GM12878 (cell line): ENCODE results near the gene ADK. TPM values are rescaled to one million over a fixed set of nuclear protein-coding genes. Genes with fewer than 3 reads are reported as not detected.

ENCODE experiments used
- ATAC-seq: fragments of 200-7000 bp; cut with Tn5 transposase; 3 replicates; pipeline ENCODE4 v1.9.1; 2020; ENCODE audit warnings: mild to moderate bottlenecking, moderate library complexity
- BruUV-seq: library from RNA; stranded (reverse); fragments of 400-500 nt; replicated peaks from 2 replicates; lab custom pipeline; 2021; lab: Mats Ljungman, UMichigan
- CTCF ChIA-PET: fragments of 300-600 bp; sonication (Branson Sonifier 250); formaldehyde crosslinking; extraction: SDS; loops from one replicate; lab custom pipeline; 2021; ENCODE audit warnings: inconsistent platforms; lab: Yijun Ruan, JAX
- POLR2A ChIA-PET: fragments of 350-600 bp; formaldehyde crosslinking; extraction: SDS; loops from one replicate; lab custom pipeline; 2021; ENCODE audit warnings: inconsistent platforms; lab: Charles Lee
- RAD21 ChIA-PET: fragments of 300-600 bp; sonication (Branson Sonifier 250); formaldehyde crosslinking; loops from one replicate; lab custom pipeline; 2023; ENCODE audit warnings: antibody characterized with exemption; ENCODE audit not compliant: unreplicated experiment; lab: Charles Lee
- SMC1A ChIA-PET: fragments of 300-600 bp; sonication (Branson Sonifier 250); formaldehyde crosslinking; loops from one replicate; lab custom pipeline; 2023; ENCODE audit not compliant: unreplicated experiment, uncharacterized antibody; lab: Charles Lee
- DNase-seq: peaks from one replicate; pipeline ENCODE4 v3.0.0-alpha.2; 2011; ENCODE audit warnings: low read depth, low spot score
- FAIRE-seq: peaks from 3 replicates; lab custom pipeline; 2011; peaks lifted over from hg19 to GRCh38; lab: Jason Lieb, UNC
- H2AFZ ChIP-seq: 2 replicates; pipeline ENCODE4 v1.6.0; 2011; ENCODE audit warnings: low read depth, low read length, control low read depth; ENCODE audit not compliant: control insufficient read depth
- H3K27ac ChIP-seq: 2 replicates; pipeline ENCODE4 v1.5.1; 2011; ENCODE audit warnings: control low read depth; ENCODE audit not compliant: control insufficient read depth, insufficient read depth
- H3K27me3 ChIP-seq, 2 experiments: replicated peaks in 1 of 2; 2 replicates each; pipeline versions ENCODE4 v1.6.0 to v1.6.1; 2011; ENCODE audit warnings: low read length in 1 of 2; ENCODE audit not compliant: control insufficient read depth in 2 of 2, insufficient read depth in 2 of 2
- H3K36me3 ChIP-seq, 2 experiments: 2 replicates each; pipeline ENCODE4 v1.5.1; 2011; ENCODE audit warnings: low read length in 1 of 2; ENCODE audit not compliant: control insufficient read depth in 2 of 2, insufficient read depth in 2 of 2
- H3K4me1 ChIP-seq: 2 replicates; pipeline ENCODE4 v1.6.1; 2011; ENCODE audit warnings: mild to moderate bottlenecking, low read length, moderate library complexity, mixed read lengths; ENCODE audit not compliant: control insufficient read depth, insufficient read depth
- H3K4me2 ChIP-seq: 2 replicates; pipeline ENCODE4 v1.6.0; 2011; ENCODE audit warnings: control low read depth; ENCODE audit not compliant: control insufficient read depth, insufficient read depth
- H3K4me3 ChIP-seq: fragments of 200-600 bp; sonication (generic); 2 replicates; pipeline ENCODE4 v1.5.1; 2016
- H3K79me2 ChIP-seq: 2 replicates; pipeline ENCODE4 v1.6.0; 2011; ENCODE audit warnings: low read length; ENCODE audit not compliant: control insufficient read depth, insufficient read depth
- H3K9ac ChIP-seq: 2 replicates; pipeline ENCODE4 v1.8.0; 2011; ENCODE audit warnings: low read length, control low read depth, mixed read lengths; ENCODE audit not compliant: control insufficient read depth, insufficient read depth
- H3K9me3 ChIP-seq: replicated peaks from 3 replicates; pipeline ENCODE4 v1.5.1; 2011; ENCODE audit warnings: mild to moderate bottlenecking, low read length; ENCODE audit not compliant: control insufficient read depth, insufficient read depth
- H4K20me1 ChIP-seq: 2 replicates; pipeline ENCODE4 v1.6.0; 2011; ENCODE audit not compliant: control insufficient read depth, insufficient read depth
- BCL11A ChIP-seq: IDR thresholded peaks from 2 replicates; pipeline ENCODE4 v1.6.1; 2011; ENCODE audit warnings: low read depth, low read length
- CBX3 ChIP-seq: fragments of 200-600 bp; sonication (generic); IDR thresholded peaks from 2 replicates; pipeline ENCODE4 v1.6.1; 2016; ENCODE audit warnings: low read depth, borderline replicate concordance
- HDGF ChIP-seq: fragments of 450-650 bp; IDR thresholded peaks from 2 replicates; pipeline ENCODE4 v1.6.1; 2016; ENCODE audit warnings: antibody characterized with exemption
- NFYA ChIP-seq: IDR thresholded peaks from 2 replicates; pipeline ENCODE4 v1.6.1; 2011; ENCODE audit warnings: low read depth, mild to moderate bottlenecking, low read length, improper control_type of control experiment, borderline replicate concordance
- NFYB ChIP-seq: IDR thresholded peaks from 2 replicates; pipeline ENCODE4 v1.6.1; 2011; ENCODE audit warnings: low read depth, mild to moderate bottlenecking, low read length, improper control_type of control experiment, moderate library complexity; ENCODE audit not compliant: insufficient read depth
- POLR2AphosphoS2 ChIP-seq: IDR thresholded peaks from 2 replicates; pipeline ENCODE4 v1.6.1; 2011; ENCODE audit warnings: low read depth, mild to moderate bottlenecking, low read length, improper control_type of control experiment, moderate library complexity
- RAD21 ChIP-seq: IDR thresholded peaks from 2 replicates; pipeline ENCODE4 v1.6.1; 2011; ENCODE audit warnings: mild to moderate bottlenecking, low read depth, low read length, moderate library complexity; ENCODE audit not compliant: insufficient read depth
- SMC3 ChIP-seq: IDR thresholded peaks from 2 replicates; pipeline ENCODE4 v1.6.1; 2011; ENCODE audit warnings: low read length, improper control_type of control experiment, borderline replicate concordance
- SREBF1 ChIP-seq: IDR thresholded peaks from 2 replicates; pipeline ENCODE4 v1.6.1; 2012; ENCODE audit warnings: mild to moderate bottlenecking, low read length
- ZBTB33 ChIP-seq: fragments of 450-650 bp; IDR thresholded peaks from 2 replicates; pipeline ENCODE4 v1.6.1; 2017; ENCODE audit warnings: mild to moderate bottlenecking
- ZBTB40 ChIP-seq: fragments of 450-650 bp; IDR thresholded peaks from 2 replicates; pipeline ENCODE4 v1.6.1; 2016; ENCODE audit warnings: mild to moderate bottlenecking, moderate library complexity, borderline replicate concordance
- ZNF592 ChIP-seq: fragments of 450-650 bp; IDR thresholded peaks from 2 replicates; pipeline ENCODE4 v1.6.1; 2017; ENCODE audit warnings: mild to moderate bottlenecking, moderate library complexity
- ZZZ3 ChIP-seq: IDR thresholded peaks from 2 replicates; pipeline ENCODE4 v1.6.1; 2011; ENCODE audit warnings: low read depth; ENCODE audit not compliant: control insufficient read depth, insufficient read length
- WGBS: methylation state at CpG from one replicate; pipeline ENCODE4 v1.1.6; 2016; ENCODE audit warnings: low lambda C conversion rate; ENCODE audit not compliant: insufficient replicate concordance, insufficient coverage; ENCODE audit errors: missing lambda C conversion rate; 5-methylcytosine and 5-hydroxymethylcytosine counted together
- in situ Hi-C: fragments of 300-500 bp; cut with MboI; formaldehyde crosslinking; loops from 9 replicates; pipeline ENCODE4 v1.14.3; 2018; ENCODE audit warnings: mixed read lengths
- intact Hi-C: fragments of 100-400 bp; cut with micrococcal nuclease; formaldehyde crosslinking; loops from one replicate; pipeline ENCODE4 v1.14.2; 2022; ENCODE audit not compliant: unreplicated experiment
- polyA plus RNA-seq, 11 experiments: library from polyadenylated mRNA; depleted of rRNA in 4 of 11; unstranded in 6 of 11; stranded (reverse) in 5 of 11; fragments of >200 nt; fragmentation: Nextera tagmentation in 4 of 11; fragmentation: Illumina TruSeq in 1 of 11; extraction: Ambion mirVana in 4 of 11; extraction: Trizol in 1 of 11; gene quantifications; 1 replicate in 1 of 11; 2 replicates in 10 of 11; pipeline versions ENCODE4 v1.2.1 to v1.2.3, GENCODE V29; 2011 to 2016; ENCODE audit warnings: inconsistent platforms in 2 of 11, missing spikeins in 2 of 11, low read depth in 1 of 11
- total RNA-seq, 4 experiments: library from RNA; depleted of rRNA in 3 of 4; stranded (reverse); fragments of >200 nt in 3 of 4; fragmentation: Illumina TruSeq in 1 of 4; extraction: Trizol in 1 of 4; gene quantifications; 2 replicates each; pipeline versions ENCODE4 v1.2.1 to v1.2.3, GENCODE V29; 2013 to 2021

Gene ADK
- total and polyA plus RNA-seq, 10 of the 15 experiments (the other 5 are each of a cell fraction or from before 2014, with no cell fraction given), result 42.0 to 151 (median 81.6) TPM

GRCh38 chr10:74244097-74244685 is 93.2 kb downstream of the ADK start:
- H3K4me3 ChIP-seq, result no peak overlapping the region
- no TSS peak for BruUV-seq
- ATAC-seq (no peak), FAIRE-seq (peak; percentile 52), DNase-seq (no peak)
- POLR2A ChIA-PET, result interaction anchor here (0.5 to 0.8 kb wide), 2 partner anchors 32 to 124 kb away, joined by 3 read pairs; no protein-coding TSS in a partner anchor
- H4K20me1 ChIP-seq, result no peaks in the 10 kb centered on the region
- no peak overlapping the region for H3K27ac ChIP-seq
- no peaks in the 10 kb centered on the region for H3K27me3 ChIP-seq
- 0% methylated on average over 3 of the region's 3 CpGs for WGBS
- SMC1A ChIA-PET, result interaction anchor here (0.6 to 3.7 kb wide), 29 partner anchors 8 to 991 kb away, joined by 3 to 21 read pairs (median 3); partner anchors contain the start of genes AP3M1 and COMTD1
- H3K4me1 ChIP-seq, result no peaks in the 10 kb centered on the region
- CTCF ChIA-PET, result interaction anchor here (0.6 to 4.5 kb wide), 55 partner anchors 9 to 999 kb away, joined by 3 to 71 read pairs (median 4); partner anchors contain the start of genes COMTD1, SAMD8 and VDAC2
- RAD21 ChIA-PET, result interaction anchor here (0.7 to 4.1 kb wide), 21 partner anchors 9 to 992 kb away, joined by 3 to 25 read pairs (median 4); partner anchors contain the start of genes ADK and COMTD1
- H3K36me3 ChIP-seq, result peaks cover 5 to 9% of the 10 kb centered on the region in 2 experiments; a peak in 3 of 4 replicates
- no peak overlapping the region for H3K9ac ChIP-seq
- no peak overlapping the region for H2AFZ ChIP-seq
- no peaks in the 10 kb centered on the region for H3K9me3 ChIP-seq
- in situ Hi-C loops, result no loop called here
- H3K79me2 ChIP-seq, result no peaks in the 10 kb centered on the region; the same call in 1 of the 2 replicates
- intact Hi-C loops, result loop anchor here (1.0 kb wide), 1 partner anchor 855 kb away; a partner anchor contains a TSS
- no peak overlapping the region for H3K4me2 ChIP-seq
- TF ChIP-seq HDGF, result no peak
- no peak for TF ChIP-seq ZNF592
- no peak for TF ChIP-seq ZBTB33
- peak; percentile 61 for TF ChIP-seq RAD21
- no peak for TF ChIP-seq ZZZ3
- TF ChIP-seq NFYA, result no peak
- no peak for TF ChIP-seq ZBTB40
- TF ChIP-seq SMC3, result peak; percentile 53; the same call in 1 of the 2 replicates
- no peak for TF ChIP-seq NFYB
- no peak for TF ChIP-seq CBX3
- no peak for TF ChIP-seq BCL11A
- no peak for TF ChIP-seq POLR2AphosphoS2
- no peak for TF ChIP-seq SREBF1
